MM.1S (cell line): ENCODE data around the gene LRRC27.

Source experiments
- DNase-seq: peaks from one replicate; pipeline ENCODE4 v3.0.0-alpha.2; 2015
- H2AFZ ChIP-seq: fragments of 300-600 bp; sonication (generic); 2 replicates; pipeline ENCODE4 v1.6.0; 2016; ENCODE audit warnings: antibody characterized with exemption, low read length
- H3F3A ChIP-seq: fragments of 300-600 bp; sonication (generic); 2 replicates; pipeline ENCODE4 v1.6.1; 2016; ENCODE audit warnings: mild to moderate bottlenecking, antibody characterized with exemption, low read length, moderate library complexity, mixed read lengths; ENCODE audit not compliant: insufficient read depth
- H3K27ac ChIP-seq: fragments of 300-600 bp; sonication (generic); 2 replicates; pipeline ENCODE4 v1.5.1; 2016; ENCODE audit warnings: mild to moderate bottlenecking, low read length
- H3K27me3 ChIP-seq: fragments of 300-600 bp; sonication (generic); replicated peaks from 2 replicates; pipeline ENCODE4 v1.6.0; 2016; ENCODE audit warnings: low read length; ENCODE audit not compliant: insufficient read depth
- H3K36me3 ChIP-seq: fragments of 300-600 bp; sonication (generic); replicated peaks from 2 replicates; pipeline ENCODE4 v1.6.1; 2016; ENCODE audit warnings: mild to moderate bottlenecking, low read length, mixed read lengths; ENCODE audit not compliant: insufficient read depth
- H3K4me1 ChIP-seq: fragments of 300-600 bp; sonication (generic); 2 replicates; pipeline ENCODE4 v1.6.1; 2016; ENCODE audit warnings: low read length, mixed read lengths
- H3K4me2 ChIP-seq: fragments of 300-600 bp; sonication (generic); 2 replicates; pipeline ENCODE4 v1.6.0; 2016; ENCODE audit warnings: low read depth, low read length
- H3K4me3 ChIP-seq: fragments of 300-600 bp; sonication (generic); 2 replicates; pipeline ENCODE4 v1.5.1; 2016; ENCODE audit warnings: low read length, mixed read lengths
- H3K79me2 ChIP-seq: fragments of 300-600 bp; sonication (generic); 2 replicates; pipeline ENCODE4 v1.6.1; 2016; ENCODE audit warnings: mixed run types, low read length, mixed read lengths
- H3K9ac ChIP-seq: fragments of 300-600 bp; sonication (generic); 2 replicates; pipeline ENCODE4 v1.6.1; 2016; ENCODE audit warnings: low read length, mixed read lengths
- H3K9me2 ChIP-seq: fragments of 300-600 bp; sonication (generic); replicated peaks from 2 replicates; pipeline ENCODE4 v1.6.1; 2016; ENCODE audit warnings: mild to moderate bottlenecking, low read length, mixed read lengths; ENCODE audit not compliant: insufficient read depth
- H3K9me3 ChIP-seq: fragments of 300-600 bp; sonication (generic); replicated peaks from 2 replicates; pipeline ENCODE4 v1.6.1; 2016; ENCODE audit warnings: mild to moderate bottlenecking, low read length, mixed read lengths; ENCODE audit not compliant: insufficient read depth
- H4K20me1 ChIP-seq: fragments of 300-600 bp; sonication (generic); 2 replicates; pipeline ENCODE4 v1.6.1; 2016; ENCODE audit warnings: mild to moderate bottlenecking, low read length, moderate library complexity, mixed read lengths; ENCODE audit not compliant: insufficient read depth
- EZH2 ChIP-seq: fragments of 300-600 bp; sonication (generic); optimal IDR thresholded peaks from 2 replicates; pipeline ENCODE3; 2017; ENCODE audit warnings: low read depth, mild to moderate bottlenecking, antibody characterized with exemption, low read length, mixed read lengths
- EZH2phosphoT487 ChIP-seq: fragments of 300-600 bp; sonication (generic); IDR thresholded peaks from 2 replicates; pipeline ENCODE4 v1.6.1; 2018; ENCODE audit warnings: antibody characterized with exemption, low read length
- TF ChIP-seq, protein P1 (sequence below): fragments of 300-600 bp; sonication (generic); IDR thresholded peaks from 2 replicates; pipeline ENCODE4 v1.5.1; 2016; ENCODE audit warnings: antibody characterized with exemption, low read length, mixed read lengths

LRRC27 gene

DNA sequence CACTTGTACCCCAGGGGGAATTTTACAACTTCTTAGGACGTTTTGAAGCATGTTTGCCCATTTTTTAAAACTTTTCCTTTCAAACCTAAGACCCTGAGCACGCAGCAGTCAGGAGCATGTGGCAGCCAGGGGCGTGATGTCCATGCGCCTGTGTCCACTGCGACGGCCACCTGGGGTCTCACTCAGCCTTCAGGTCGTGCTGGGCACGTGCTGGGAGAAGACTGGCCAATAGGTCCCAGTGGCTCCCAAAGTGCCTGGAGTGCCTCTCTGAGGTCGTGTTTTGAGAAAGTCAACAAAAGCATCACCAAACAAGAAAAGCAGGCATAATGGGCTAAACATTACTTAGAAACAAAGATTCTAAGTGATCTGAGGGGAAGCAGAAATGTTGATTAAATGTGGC is 14.8 kb downstream of the LRRC27 start:
- no peaks in the 10 kb centered on the region for H3K79me2 ChIP-seq
- no peaks in the 10 kb centered on the region for H3K9me3 ChIP-seq
- DNase-seq, result no peak
- no peak overlapping the region for H3K4me2 ChIP-seq
- H3K9me2 ChIP-seq, result no peaks in the 10 kb centered on the region
- H3K4me3 ChIP-seq, result no peak overlapping the region
- H3K4me1 ChIP-seq, result no peaks in the 10 kb centered on the region
- H3F3A ChIP-seq, result no peaks in the 10 kb centered on the region
- TF ChIP-seq, protein P1, sequence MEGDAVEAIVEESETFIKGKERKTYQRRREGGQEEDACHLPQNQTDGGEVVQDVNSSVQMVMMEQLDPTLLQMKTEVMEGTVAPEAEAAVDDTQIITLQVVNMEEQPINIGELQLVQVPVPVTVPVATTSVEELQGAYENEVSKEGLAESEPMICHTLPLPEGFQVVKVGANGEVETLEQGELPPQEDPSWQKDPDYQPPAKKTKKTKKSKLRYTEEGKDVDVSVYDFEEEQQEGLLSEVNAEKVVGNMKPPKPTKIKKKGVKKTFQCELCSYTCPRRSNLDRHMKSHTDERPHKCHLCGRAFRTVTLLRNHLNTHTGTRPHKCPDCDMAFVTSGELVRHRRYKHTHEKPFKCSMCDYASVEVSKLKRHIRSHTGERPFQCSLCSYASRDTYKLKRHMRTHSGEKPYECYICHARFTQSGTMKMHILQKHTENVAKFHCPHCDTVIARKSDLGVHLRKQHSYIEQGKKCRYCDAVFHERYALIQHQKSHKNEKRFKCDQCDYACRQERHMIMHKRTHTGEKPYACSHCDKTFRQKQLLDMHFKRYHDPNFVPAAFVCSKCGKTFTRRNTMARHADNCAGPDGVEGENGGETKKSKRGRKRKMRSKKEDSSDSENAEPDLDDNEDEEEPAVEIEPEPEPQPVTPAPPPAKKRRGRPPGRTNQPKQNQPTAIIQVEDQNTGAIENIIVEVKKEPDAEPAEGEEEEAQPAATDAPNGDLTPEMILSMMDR, result no peak
- TF ChIP-seq EZH2, result no peak
- no peak overlapping the region for H3K9ac ChIP-seq
- H3K36me3 ChIP-seq, result no peaks in the 10 kb centered on the region
- no peaks in the 10 kb centered on the region for H4K20me1 ChIP-seq
- no peak overlapping the region for H3K27ac ChIP-seq
- H3K27me3 ChIP-seq, result no peaks in the 10 kb centered on the region
- no peak overlapping the region for H2AFZ ChIP-seq

DNA sequence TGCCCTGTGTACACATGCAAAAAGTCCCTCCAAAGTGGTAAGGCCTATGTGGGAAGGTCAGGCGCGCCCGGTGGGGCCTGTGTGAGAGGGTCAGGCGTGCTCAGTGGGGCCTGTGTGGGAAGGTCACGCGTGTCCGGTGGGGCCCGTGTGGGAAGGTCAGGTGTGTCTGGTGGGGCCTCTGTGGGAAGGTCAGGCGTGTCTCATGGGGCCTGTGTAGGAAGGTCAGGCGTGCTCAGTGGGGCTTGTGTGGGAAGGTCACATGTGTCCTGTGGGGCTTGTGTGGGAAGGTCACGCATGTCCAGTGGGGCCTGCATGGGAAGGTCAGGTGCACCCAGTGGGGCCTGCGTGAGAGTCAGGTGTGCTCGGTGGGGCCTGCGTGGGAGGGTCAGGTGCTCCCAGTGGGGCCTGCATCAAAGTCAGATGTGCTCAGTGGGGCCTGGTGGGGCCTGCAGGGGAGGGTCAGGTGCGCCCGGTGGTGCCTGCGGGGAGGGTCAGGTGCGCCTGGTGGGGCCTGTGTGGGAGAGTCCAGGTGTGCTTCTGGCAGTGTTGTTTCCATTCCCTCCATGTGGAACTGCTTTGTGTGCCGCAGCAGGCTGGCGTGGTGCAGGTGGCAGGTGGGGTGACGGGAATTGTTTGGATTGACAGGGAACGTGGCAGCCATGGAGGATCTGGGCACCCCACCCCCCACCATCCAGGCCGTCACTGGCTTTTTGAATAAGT is 15.4 kb downstream of the LRRC27 start:
- Histone ChIP-seq H3K27me3 (no peaks in the 10 kb centered on the region), H3K4me2 (no peak overlapping the region), H3K9ac (no peak overlapping the region), H3K79me2 (no peaks in the 10 kb centered on the region), H4K20me1 (no peaks in the 10 kb centered on the region), H2AFZ (no peak overlapping the region), H3K4me3 (no peak overlapping the region), H3K9me3 (no peaks in the 10 kb centered on the region), H3K9me2 (no peaks in the 10 kb centered on the region), H3K36me3 (no peaks in the 10 kb centered on the region), H3K27ac (no peak overlapping the region), H3K4me1 (no peaks in the 10 kb centered on the region), H3F3A (no peaks in the 10 kb centered on the region)
- no peak for DNase-seq
- TF ChIP-seq, protein P1, result no peak
- no peak for TF ChIP-seq EZH2

DNA sequence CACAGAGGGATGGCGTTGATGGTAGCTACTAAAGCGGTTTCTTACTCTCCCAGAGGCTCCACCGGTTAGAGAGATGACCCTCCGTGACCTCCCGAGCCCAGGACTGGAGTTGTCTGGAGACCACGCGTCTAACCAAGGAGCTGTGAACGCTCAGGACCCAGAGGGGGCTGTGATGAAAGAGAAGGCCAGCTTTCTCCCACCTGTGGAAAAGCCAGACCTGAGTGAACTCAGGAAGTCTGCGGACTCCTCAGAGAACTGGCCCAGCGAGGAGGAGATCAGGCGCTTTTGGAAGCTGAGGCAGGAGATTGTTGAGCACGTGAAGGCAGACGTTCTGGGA is 15.9 kb downstream of the LRRC27 start:
- DNase-seq, result no peak
- H3F3A ChIP-seq, result no peaks in the 10 kb centered on the region

More for the DNA sequence above, 15.9 kb downstream of the LRRC27 start:
- H3K9me3 ChIP-seq, result no peaks in the 10 kb centered on the region
- H2AFZ ChIP-seq, result no peak overlapping the region
- no peaks in the 10 kb centered on the region for H3K27me3 ChIP-seq
- H3K4me2 ChIP-seq, result no peak overlapping the region
- no peaks in the 10 kb centered on the region for H3K79me2 ChIP-seq
- no peaks in the 10 kb centered on the region for H3K9me2 ChIP-seq
- no peaks in the 10 kb centered on the region for H4K20me1 ChIP-seq
- no peak overlapping the region for H3K4me3 ChIP-seq
- no peak overlapping the region for H3K27ac ChIP-seq
- no peaks in the 10 kb centered on the region for H3K36me3 ChIP-seq
- no peaks in the 10 kb centered on the region for H3K4me1 ChIP-seq
- no peak overlapping the region for H3K9ac ChIP-seq
- TF ChIP-seq, protein P1, result no peak
- no peak for TF ChIP-seq EZH2phosphoT487
